ENCODE measurements around the gene DZIP1.

DNA sequence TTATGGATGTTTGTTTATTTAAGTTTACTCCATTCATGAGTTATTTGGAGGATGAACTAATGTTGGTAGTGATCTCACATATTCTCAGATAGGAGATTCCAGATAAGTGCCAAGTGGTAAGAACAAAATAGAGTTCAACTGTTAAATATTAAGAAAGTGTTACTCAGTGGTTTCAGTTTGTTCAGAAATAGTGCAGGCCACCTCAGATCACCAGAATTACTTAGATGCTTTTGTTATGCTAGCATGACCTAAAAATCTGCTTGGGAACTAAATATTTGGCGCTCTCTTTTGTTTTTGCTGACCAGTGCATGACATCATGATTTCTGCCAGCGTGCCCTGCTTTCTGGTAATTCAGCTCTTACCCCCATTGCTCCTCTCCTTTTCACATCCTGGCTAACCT, 76.4 kb downstream of the DZIP1 start:
- no peak for TF ChIP-seq ESRRG (CRISPR knock-in tag; IDR thresholded peaks at IDR 0.05)
- no peak for TF ChIP-seq ZFP3 (CRISPR knock-in tag; IDR thresholded peaks at IDR 0.05)
- no peak for TF ChIP-seq ARNTL (CRISPR knock-in tag; IDR thresholded peaks at IDR 0.05; ENCODE audit: borderline replicate concordance, low read depth)
- TF ChIP-seq CSDC2 (CRISPR knock-in tag; IDR thresholded peaks at IDR 0.05) = no peak
- TF ChIP-seq, protein P1, sequence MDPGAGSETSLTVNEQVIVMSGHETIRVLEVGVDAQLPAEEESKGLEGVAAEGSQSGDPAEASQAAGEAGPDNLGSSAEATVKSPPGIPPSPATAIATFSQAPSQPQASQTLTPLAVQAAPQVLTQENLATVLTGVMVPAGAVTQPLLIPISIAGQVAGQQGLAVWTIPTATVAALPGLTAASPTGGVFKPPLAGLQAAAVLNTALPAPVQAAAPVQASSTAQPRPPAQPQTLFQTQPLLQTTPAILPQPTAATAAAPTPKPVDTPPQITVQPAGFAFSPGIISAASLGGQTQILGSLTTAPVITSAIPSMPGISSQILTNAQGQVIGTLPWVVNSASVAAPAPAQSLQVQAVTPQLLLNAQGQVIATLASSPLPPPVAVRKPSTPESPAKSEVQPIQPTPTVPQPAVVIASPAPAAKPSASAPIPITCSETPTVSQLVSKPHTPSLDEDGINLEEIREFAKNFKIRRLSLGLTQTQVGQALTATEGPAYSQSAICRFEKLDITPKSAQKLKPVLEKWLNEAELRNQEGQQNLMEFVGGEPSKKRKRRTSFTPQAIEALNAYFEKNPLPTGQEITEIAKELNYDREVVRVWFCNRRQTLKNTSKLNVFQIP (CRISPR knock-in tag; IDR thresholded peaks at IDR 0.05; ENCODE audit: borderline replicate concordance, low read depth) = no peak
- TF ChIP-seq ZNF8 (CRISPR knock-in tag; IDR thresholded peaks at IDR 0.05) = no peak
- no peak for TF ChIP-seq ZNF565 (CRISPR knock-in tag; conservative IDR thresholded peaks at IDR 0.05; ENCODE audit: low read depth)
- TF ChIP-seq, protein P2, sequence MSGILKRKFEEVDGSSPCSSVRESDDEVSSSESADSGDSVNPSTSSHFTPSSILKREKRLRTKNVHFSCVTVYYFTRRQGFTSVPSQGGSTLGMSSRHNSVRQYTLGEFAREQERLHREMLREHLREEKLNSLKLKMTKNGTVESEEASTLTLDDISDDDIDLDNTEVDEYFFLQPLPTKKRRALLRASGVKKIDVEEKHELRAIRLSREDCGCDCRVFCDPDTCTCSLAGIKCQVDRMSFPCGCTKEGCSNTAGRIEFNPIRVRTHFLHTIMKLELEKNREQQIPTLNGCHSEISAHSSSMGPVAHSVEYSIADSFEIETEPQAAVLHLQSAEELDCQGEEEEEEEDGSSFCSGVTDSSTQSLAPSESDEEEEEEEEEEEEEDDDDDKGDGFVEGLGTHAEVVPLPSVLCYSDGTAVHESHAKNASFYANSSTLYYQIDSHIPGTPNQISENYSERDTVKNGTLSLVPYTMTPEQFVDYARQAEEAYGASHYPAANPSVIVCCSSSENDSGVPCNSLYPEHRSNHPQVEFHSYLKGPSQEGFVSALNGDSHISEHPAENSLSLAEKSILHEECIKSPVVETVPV (CRISPR knock-in tag; IDR thresholded peaks at IDR 0.05) = no peak
- TF ChIP-seq, protein P3, sequence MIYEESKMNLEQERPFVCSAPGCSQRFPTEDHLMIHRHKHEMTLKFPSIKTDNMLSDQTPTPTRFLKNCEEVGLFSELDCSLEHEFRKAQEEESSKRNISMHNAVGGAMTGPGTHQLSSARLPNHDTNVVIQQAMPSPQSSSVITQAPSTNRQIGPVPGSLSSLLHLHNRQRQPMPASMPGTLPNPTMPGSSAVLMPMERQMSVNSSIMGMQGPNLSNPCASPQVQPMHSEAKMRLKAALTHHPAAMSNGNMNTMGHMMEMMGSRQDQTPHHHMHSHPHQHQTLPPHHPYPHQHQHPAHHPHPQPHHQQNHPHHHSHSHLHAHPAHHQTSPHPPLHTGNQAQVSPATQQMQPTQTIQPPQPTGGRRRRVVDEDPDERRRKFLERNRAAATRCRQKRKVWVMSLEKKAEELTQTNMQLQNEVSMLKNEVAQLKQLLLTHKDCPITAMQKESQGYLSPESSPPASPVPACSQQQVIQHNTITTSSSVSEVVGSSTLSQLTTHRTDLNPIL (CRISPR knock-in tag; IDR thresholded peaks at IDR 0.05; ENCODE audit: low read depth) = no peak
- no peak for TF ChIP-seq SNAI2 (CRISPR knock-in tag; IDR thresholded peaks at IDR 0.05)
- TF ChIP-seq OSR1 (CRISPR knock-in tag; IDR thresholded peaks at IDR 0.05) = no peak
- TF ChIP-seq ZFP30 (CRISPR knock-in tag; IDR thresholded peaks at IDR 0.05) = no peak
- TF ChIP-seq, protein P4, sequence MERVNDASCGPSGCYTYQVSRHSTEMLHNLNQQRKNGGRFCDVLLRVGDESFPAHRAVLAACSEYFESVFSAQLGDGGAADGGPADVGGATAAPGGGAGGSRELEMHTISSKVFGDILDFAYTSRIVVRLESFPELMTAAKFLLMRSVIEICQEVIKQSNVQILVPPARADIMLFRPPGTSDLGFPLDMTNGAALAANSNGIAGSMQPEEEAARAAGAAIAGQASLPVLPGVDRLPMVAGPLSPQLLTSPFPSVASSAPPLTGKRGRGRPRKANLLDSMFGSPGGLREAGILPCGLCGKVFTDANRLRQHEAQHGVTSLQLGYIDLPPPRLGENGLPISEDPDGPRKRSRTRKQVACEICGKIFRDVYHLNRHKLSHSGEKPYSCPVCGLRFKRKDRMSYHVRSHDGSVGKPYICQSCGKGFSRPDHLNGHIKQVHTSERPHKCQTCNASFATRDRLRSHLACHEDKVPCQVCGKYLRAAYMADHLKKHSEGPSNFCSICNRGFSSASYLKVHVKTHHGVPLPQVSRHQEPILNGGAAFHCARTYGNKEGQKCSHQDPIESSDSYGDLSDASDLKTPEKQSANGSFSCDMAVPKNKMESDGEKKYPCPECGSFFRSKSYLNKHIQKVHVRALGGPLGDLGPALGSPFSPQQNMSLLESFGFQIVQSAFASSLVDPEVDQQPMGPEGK (CRISPR knock-in tag; IDR thresholded peaks at IDR 0.05; ENCODE audit: borderline replicate concordance) = no peak
